K562 (cell line): ENCODE data around the gene MRPS10.

ENCODE experiments used
- GABPB2 ChIP-seq: fragments of 250-450 bp; sonication (Bioruptor Pico); conservative IDR thresholded peaks from 2 replicates; pipeline ENCODE4 v1.5.1; 2021; ENCODE audit warnings: mild to moderate bottlenecking
- RBBP5 ChIP-seq: fragments of 200-600 bp; sonication (generic); IDR thresholded peaks from 2 replicates; pipeline ENCODE4 v1.6.1; 2012; ENCODE audit warnings: borderline replicate concordance, mild to moderate bottlenecking, low read length, control low read depth, inconsistent platforms; ENCODE audit not compliant: insufficient read depth, poor library complexity, severe bottlenecking
- ZNF282 ChIP-seq: sonication (generic); formaldehyde crosslinking; IDR thresholded peaks from 2 replicates; pipeline ENCODE4 v1.8.1; 2023; ENCODE audit warnings: missing genetic modification reagents

DNA sequence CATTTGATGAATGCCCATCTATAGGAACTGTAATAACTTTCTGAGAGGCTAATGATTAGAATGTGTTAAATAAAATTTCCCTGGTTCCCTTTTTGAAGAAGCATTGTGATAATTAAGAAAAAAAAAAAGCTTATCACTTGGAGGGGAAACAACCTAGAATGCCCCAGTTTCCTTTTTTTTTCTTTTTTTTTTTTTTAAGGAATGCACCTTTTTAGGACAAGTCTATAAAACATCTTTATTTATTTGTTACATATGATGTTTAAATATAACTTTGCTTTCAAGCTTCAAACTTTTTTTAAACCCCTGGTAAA is 7.3 kb upstream of the MRPS10 start:
- TF ChIP-seq GABPB2 (no peak), ZNF282 (CRISPR knock-in tag) (no peak), RBBP5 (no peak)
